ENCODE measurements around the gene TTBK1. TPM values are rescaled to one million over a fixed set of nuclear protein-coding genes. Genes with fewer than 3 reads are reported as not detected.

TTBK1 gene
- total RNA-seq, 4 donors from 2014 or later, result 1.4 to 2.4 (median 1.4) TPM; not detected in 1

DNA sequence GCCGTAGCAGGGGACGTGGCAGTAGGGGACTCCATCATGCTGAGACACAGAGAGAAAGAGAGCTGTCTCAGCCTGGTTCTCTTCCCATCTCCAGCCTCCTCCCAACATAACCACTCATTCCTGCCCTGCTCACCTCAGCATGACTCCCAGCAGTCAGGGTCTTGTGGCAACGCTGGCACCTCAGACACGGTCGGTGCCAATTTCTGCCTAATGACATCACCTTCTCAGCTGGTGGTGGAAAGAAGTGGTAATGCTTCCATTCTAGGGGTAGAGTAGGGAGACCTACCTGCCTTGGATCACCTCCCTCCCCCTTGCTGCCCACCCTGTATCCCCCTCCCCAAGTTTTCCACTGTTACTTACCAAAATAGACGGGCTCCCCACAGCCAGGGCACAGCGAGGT, 62.8 kb downstream of the TTBK1 start:
- TF ChIP-seq POLR2A (IDR thresholded peaks at IDR 0.05), result no peak
- TF ChIP-seq, protein P1, sequence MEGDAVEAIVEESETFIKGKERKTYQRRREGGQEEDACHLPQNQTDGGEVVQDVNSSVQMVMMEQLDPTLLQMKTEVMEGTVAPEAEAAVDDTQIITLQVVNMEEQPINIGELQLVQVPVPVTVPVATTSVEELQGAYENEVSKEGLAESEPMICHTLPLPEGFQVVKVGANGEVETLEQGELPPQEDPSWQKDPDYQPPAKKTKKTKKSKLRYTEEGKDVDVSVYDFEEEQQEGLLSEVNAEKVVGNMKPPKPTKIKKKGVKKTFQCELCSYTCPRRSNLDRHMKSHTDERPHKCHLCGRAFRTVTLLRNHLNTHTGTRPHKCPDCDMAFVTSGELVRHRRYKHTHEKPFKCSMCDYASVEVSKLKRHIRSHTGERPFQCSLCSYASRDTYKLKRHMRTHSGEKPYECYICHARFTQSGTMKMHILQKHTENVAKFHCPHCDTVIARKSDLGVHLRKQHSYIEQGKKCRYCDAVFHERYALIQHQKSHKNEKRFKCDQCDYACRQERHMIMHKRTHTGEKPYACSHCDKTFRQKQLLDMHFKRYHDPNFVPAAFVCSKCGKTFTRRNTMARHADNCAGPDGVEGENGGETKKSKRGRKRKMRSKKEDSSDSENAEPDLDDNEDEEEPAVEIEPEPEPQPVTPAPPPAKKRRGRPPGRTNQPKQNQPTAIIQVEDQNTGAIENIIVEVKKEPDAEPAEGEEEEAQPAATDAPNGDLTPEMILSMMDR (IDR thresholded peaks at IDR 0.05), result no peak
- peaks cover 0 to 13% (median 7%) of the 10 kb centered on the region in 4 donors for H3K4me1 ChIP-seq
- H3K27me3 ChIP-seq, result no peaks in the 10 kb centered on the region
- no peaks in the 10 kb centered on the region for H3K9me3 ChIP-seq
- H3K27ac ChIP-seq, result no peak overlapping the region
- peak in 1 of 3 donors; percentile 28 for DNase-seq
- H3K4me3 ChIP-seq, result no peak overlapping the region
- H3K36me3 ChIP-seq, result no peaks in the 10 kb centered on the region

DNA sequence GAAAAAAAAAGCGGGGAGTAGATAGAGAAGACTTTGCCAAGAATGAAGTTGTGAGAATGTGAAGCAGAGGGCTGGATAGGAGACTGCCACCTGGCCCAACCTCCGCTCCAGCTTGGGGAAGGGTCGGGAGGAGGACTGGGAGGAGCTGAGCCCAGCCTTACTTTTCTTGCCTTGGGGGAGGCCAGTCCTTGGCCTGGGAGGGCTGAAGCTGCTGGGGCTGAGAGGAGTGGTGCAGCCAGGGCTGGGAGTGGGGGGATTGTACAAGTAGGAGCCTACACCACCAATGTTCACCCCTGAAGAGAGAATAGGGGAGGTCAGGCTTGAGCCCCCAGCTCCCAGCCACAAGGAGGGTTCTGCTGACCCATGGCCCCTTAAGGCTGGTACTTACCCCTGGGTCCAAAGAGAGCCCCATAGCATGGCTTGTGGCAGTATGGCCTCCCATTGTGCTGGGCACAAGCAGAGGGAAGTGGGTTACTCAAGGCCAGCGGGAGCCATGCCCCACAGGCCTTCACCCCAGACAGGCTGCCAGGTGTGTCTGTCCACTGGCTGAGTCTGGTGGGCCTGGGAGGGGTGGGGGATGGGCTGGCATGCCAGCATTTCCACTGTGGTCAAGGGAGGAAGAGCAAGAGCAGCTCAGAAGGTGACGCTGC, 64.3 kb downstream of the TTBK1 start:
- no peak overlapping the region for H3K27ac ChIP-seq
- TF ChIP-seq, protein P1 (IDR thresholded peaks at IDR 0.05), result no peak
- TF ChIP-seq POLR2A (IDR thresholded peaks at IDR 0.05), result no peak
- H3K27me3 ChIP-seq, result no peaks in the 10 kb centered on the region
- no peaks in the 10 kb centered on the region for H3K9me3 ChIP-seq
- H3K4me3 ChIP-seq, result no peak overlapping the region
- no peak for DNase-seq
- peaks cover 0 to 13% (median 7%) of the 10 kb centered on the region in 4 donors for H3K4me1 ChIP-seq
- H3K36me3 ChIP-seq, result no peaks in the 10 kb centered on the region

DNA sequence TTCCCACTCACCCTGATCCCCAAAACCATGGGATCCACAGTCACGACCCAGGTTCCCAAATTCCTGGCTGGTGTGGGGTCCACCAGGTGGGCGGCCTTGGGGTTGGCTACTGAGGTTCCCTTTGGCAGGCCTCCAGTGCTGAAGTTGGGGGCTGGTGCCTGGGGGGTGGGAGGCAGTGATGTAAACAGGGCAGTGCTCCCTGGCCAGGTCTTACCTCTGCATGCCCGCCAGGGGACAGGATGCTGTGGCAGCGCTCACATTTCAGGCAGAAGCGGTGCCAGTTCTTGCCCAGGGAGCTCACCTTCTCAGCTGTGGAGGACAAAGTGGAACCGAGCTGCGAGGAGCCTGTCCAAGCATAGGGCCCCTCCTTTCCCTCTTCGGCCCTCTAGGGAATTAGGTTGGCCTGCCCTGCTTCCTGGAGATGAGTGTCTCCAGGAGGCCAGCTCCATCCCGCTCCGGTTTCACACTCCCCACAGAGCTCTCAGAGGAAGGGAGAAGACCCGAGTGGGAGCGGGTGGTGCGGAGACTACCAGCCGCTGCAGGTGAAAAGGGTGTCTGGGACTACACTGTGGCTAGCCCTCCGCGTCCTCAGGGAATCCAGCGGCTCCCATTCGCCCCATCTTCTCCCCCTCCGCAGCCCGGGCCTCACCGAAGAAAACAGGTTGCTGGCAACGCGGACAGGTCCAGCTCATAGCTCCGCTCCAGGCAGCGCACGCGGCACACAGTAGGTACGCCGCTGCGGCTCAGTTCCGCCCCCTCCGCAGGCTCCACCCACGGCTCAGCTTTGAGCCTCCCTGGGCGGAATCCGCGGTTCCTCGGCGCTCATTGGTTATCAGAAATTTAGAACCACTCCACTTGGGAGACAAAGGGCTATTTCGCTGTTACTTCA, 65.1 kb downstream of the TTBK1 start, which contains the start of gene CRIP3:
Gene CRIP3, minus strand, starts transcription at position 726 of the 889 bp plus-strand sequence. Its CDS starts 34 bp downstream, at position 692.
- peak within 1 kb of the TSS in 1 of 4 donors; percentile 49 for H3K27ac ChIP-seq
- peak in 2 of 3 donors; percentile 63 to 65 for DNase-seq
- no peaks in the 10 kb centered on the region for H3K36me3 ChIP-seq
- H3K27me3 ChIP-seq, result no peaks in the 10 kb centered on the region
- no peaks in the 10 kb centered on the region for H3K9me3 ChIP-seq
- no peak for TF ChIP-seq POLR2A (IDR thresholded peaks at IDR 0.05)
- TF ChIP-seq, protein P1 (IDR thresholded peaks at IDR 0.05), result peak in 3 of 6 experiments; percentile 12 to 47 (median 32)
- peak within 1 kb of the TSS; percentile 36 to 49 (median 40) for H3K4me3 ChIP-seq
- H3K4me1 ChIP-seq, result peaks cover 0 to 13% (median 10%) of the 10 kb centered on the region in 4 donors

DNA sequence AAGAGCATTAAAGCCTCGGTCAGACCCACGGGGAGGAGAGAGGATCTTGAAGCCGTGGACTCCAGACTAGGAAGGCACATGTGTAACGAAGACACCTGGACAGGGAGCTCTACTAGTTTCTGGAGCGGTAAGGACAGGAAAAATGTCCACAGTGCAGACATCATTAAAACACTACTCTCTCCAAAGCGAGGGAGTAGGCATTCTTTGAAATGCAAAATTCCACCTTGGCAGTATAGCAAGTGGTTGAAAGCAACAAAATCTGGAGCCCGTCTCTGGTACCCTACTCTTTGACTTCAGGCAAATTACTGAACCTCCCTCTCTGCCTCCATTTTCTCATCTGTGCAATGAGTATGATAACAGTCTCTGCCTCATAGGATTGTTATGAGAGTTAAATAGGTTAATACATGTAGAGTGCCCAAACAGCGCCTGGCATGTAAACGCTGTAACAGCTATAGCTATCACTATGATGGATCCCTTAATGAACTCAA, 65.8 kb downstream of the TTBK1 start:
- DNase-seq, result no peak
- TF ChIP-seq POLR2A (IDR thresholded peaks at IDR 0.05), result no peak
- TF ChIP-seq, protein P1 (IDR thresholded peaks at IDR 0.05), result no peak

DNA sequence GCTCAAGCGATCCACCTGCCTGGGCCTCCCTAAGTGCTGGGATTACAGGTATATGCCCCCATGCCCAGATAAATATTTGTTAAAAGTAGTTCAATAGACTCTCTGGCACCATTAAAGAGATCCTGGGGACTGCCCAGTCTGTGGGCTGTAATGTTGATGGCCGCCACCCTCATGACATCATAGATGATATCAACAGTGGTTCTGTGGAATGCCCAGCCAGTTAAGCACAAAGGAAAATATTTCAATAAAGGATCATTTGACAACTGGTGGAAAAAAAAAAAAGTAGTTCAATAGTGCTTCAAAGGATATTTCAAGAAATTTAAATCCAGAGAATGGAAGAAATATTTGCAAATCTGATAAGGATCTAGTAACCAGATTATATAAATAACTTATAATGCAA, 66.9 kb downstream of the TTBK1 start:
- Histone ChIP-seq H3K4me1 (peaks cover 0 to 13% (median 10%) of the 10 kb centered on the region in 4 donors), H3K36me3 (no peaks in the 10 kb centered on the region), H3K27ac (no peak overlapping the region), H3K9me3 (no peaks in the 10 kb centered on the region), H3K4me3 (no peak overlapping the region), H3K27me3 (no peaks in the 10 kb centered on the region)
- no peak for TF ChIP-seq POLR2A (IDR thresholded peaks at IDR 0.05)
- TF ChIP-seq, protein P1 (IDR thresholded peaks at IDR 0.05), result no peak
- DNase-seq, result no peak

More for the DNA sequence above, 65.8 kb downstream of the TTBK1 start:
- Histone ChIP-seq H3K27me3 (no peaks in the 10 kb centered on the region), H3K27ac (no peak overlapping the region), H3K36me3 (no peaks in the 10 kb centered on the region), H3K4me1 (peaks cover 0 to 13% (median 10%) of the 10 kb centered on the region in 4 donors), H3K9me3 (no peaks in the 10 kb centered on the region), H3K4me3 (peak overlapping the region; percentile 36 to 49 (median 40))

Data from Peyer's patch (tissue), 4 donors.